Body of pancreas (tissue), 4 donors: ENCODE results near the gene SENP3.

Source experiments
- CTCF ChIP-seq, 7 experiments: fragments of 450-650 bp in 4 of 7; fragments of 200-600 bp in 3 of 7; sonication (generic) in 3 of 7; IDR thresholded peaks; one replicate each; pipeline ENCODE4 v1.5.1; 2016 to 2019; ENCODE audit warnings: antibody characterized with exemption in 7 of 7
- POLR2A ChIP-seq, 3 donors: fragments of 450-650 bp; IDR thresholded peaks; one replicate each; pipeline ENCODE4 v1.6.1; 2016; ENCODE audit warnings: antibody characterized with exemption in 3 of 3, mild to moderate bottlenecking in 2 of 3

GRCh38 chr17:7538891-7539545 lies 22.7 kb upstream of the SENP3 start:
- TF ChIP-seq CTCF (IDR thresholded peaks at IDR 0.05), result no peak
- TF ChIP-seq POLR2A (IDR thresholded peaks at IDR 0.05), result no peak
